Measurements from ENCODE around the gene HACD2. TPM values are rescaled to one million over a fixed set of nuclear protein-coding genes. Genes with fewer than 3 reads are reported as not detected.
A peak's percentile ranks its signal among the peaks of the same experiment; 100 is the strongest.

HACD2 gene
- total and polyA plus RNA-seq, 12 donors = 5.1 to 29.9 (median 20.2) TPM

GRCh38 chr3:123632161-123632655, 47.4 kb upstream of the HACD2 start:
- Histone ChIP-seq H3K27ac (peak overlapping the region in 1 of 5 donors; percentile 44), H3K4me1 (replicated peaks in 1 of 2) (peaks cover 0 to 10% of the 10 kb centered on the region in 2 donors), H3K27me3 (no peaks in the 10 kb centered on the region), H3K9me3 (replicated peaks in 1 of 3) (no peaks in the 10 kb centered on the region), H3K36me3 (replicated peaks in 1 of 2) (peaks cover 0 to 2% of the 10 kb centered on the region in 2 donors), H3K4me3 (no peak overlapping the region)
- peak in 3 of 7 donors; percentile 43 to 73 (median 43) for DNase-seq
- intact Hi-C loops (cut with DNase I) = no loop called here
- TF ChIP-seq CTCF (IDR thresholded peaks at IDR 0.05) = no peak
- TF ChIP-seq POLR2A (IDR thresholded peaks at IDR 0.05) = no peak
- WGBS, 4 donors = 44 to 59% (median 50%) methylated on average over 6 of the region's 6 CpGs

GRCh38 chr3:123629747-123630047, 44.8 kb upstream of the HACD2 start:
- peaks cover 0 to 6% of the 10 kb centered on the region in 2 donors for H3K4me1 ChIP-seq (replicated peaks in 1 of 2)
- H3K27me3 ChIP-seq = no peaks in the 10 kb centered on the region
- H3K4me3 ChIP-seq = no peak overlapping the region
- intact Hi-C loops (cut with DNase I) = no loop called here
- H3K9me3 ChIP-seq (replicated peaks in 1 of 3) = no peaks in the 10 kb centered on the region
- H3K27ac ChIP-seq = no peak overlapping the region
- H3K36me3 ChIP-seq (replicated peaks in 1 of 2) = peaks cover 0 to 7% of the 10 kb centered on the region in 2 donors
- 89 to 98% (median 92%) methylated on average over 4 of the region's 4 CpGs for WGBS, 4 donors
- TF ChIP-seq POLR2A (IDR thresholded peaks at IDR 0.05) (no peak), CTCF (IDR thresholded peaks at IDR 0.05) (no peak)
- no peak for DNase-seq

GRCh38 chr3:123628996-123629746, 44.3 kb upstream of the HACD2 start:
- Histone ChIP-seq H3K27me3 (no peaks in the 10 kb centered on the region), H3K9me3 (replicated peaks in 1 of 3) (no peaks in the 10 kb centered on the region), H3K4me1 (replicated peaks in 1 of 2) (peaks cover 0 to 6% of the 10 kb centered on the region in 2 donors), H3K27ac (no peak overlapping the region), H3K4me3 (no peak overlapping the region), H3K36me3 (replicated peaks in 1 of 2) (peaks cover 0 to 7% of the 10 kb centered on the region in 2 donors)
- 88 to 93% (median 91%) methylated on average over 18 to 22 of the region's 22 CpGs for WGBS, 4 donors
- no peak for DNase-seq
- intact Hi-C loops (cut with DNase I) = no loop called here
- no peak for TF ChIP-seq POLR2A (IDR thresholded peaks at IDR 0.05)
- no peak for TF ChIP-seq CTCF (IDR thresholded peaks at IDR 0.05)

- WGBS, 4 donors = 77 to 90% (median 89%) methylated on average over 6 of the region's 6 CpGs
- TF ChIP-seq POLR2A (IDR thresholded peaks at IDR 0.05) (no peak), CTCF (IDR thresholded peaks at IDR 0.05) (no peak)
- H3K4me1 ChIP-seq (replicated peaks in 1 of 2) = peaks cover 0 to 5% of the 10 kb centered on the region in 2 donors
- H3K27ac ChIP-seq = no peak overlapping the region
- no peaks in the 10 kb centered on the region for H3K27me3 ChIP-seq
- intact Hi-C loops (cut with DNase I) = no loop called here
- no peaks in the 10 kb centered on the region for H3K9me3 ChIP-seq (replicated peaks in 1 of 3)
- no peak overlapping the region for H3K4me3 ChIP-seq
- DNase-seq = peak in 1 of 7 donors; percentile 15
- H3K36me3 ChIP-seq (replicated peaks in 1 of 2) = peaks cover 0 to 7% of the 10 kb centered on the region in 2 donors
These were observed 43.1 kb upstream of the HACD2 start for GRCh38 chr3:123627673-123628670.

Data from adrenal gland (tissue), 12 donors.